PC-3 (cell line): ENCODE measurements around the gene MRPL20. TPM values are rescaled to one million over a fixed set of nuclear protein-coding genes. Genes with fewer than 3 reads are reported as not detected.

ENCODE experiments used
- ATAC-seq: fragments of 200-7000 bp; cut with Tn5 transposase; 2 replicates; pipeline ENCODE4 v1.9.1; 2020; ENCODE audit warnings: mild to moderate bottlenecking, moderate library complexity
- BruUV-seq: library from RNA; stranded (reverse); fragments of 400-500 nt; replicated peaks from 2 replicates; lab custom pipeline; 2021; lab: Mats Ljungman, UMichigan
- CTCF ChIA-PET: fragments of 300-600 bp; sonication (Branson Sonifier 250); formaldehyde crosslinking; loops from one replicate; lab custom pipeline; 2022; ENCODE audit warnings: antibody characterized with exemption; lab: Charles Lee
- POLR2A ChIA-PET: fragments of 300-600 bp; sonication (Branson Sonifier 250); formaldehyde crosslinking; loops from one replicate; lab custom pipeline; 2022; ENCODE audit warnings: antibody characterized with exemption; ENCODE audit not compliant: unreplicated experiment; lab: Charles Lee
- DNase-seq: peaks from one replicate; pipeline ENCODE4 v3.0.0-alpha.2; 2015
- H2AFZ ChIP-seq: fragments of 300-600 bp; sonication (generic); 2 replicates; pipeline ENCODE4 v1.6.0; 2016; ENCODE audit warnings: antibody characterized with exemption, low read length
- H3F3A ChIP-seq: fragments of 300-600 bp; sonication (generic); one replicate; pipeline ENCODE4 v1.6.0; 2017; ENCODE audit warnings: antibody characterized with exemption, low read length, control low read depth, mild to moderate bottlenecking; ENCODE audit not compliant: unreplicated experiment
- H3K27ac ChIP-seq: fragments of 300-600 bp; sonication (generic); 2 replicates; pipeline ENCODE4 v1.5.1; 2016; ENCODE audit warnings: mild to moderate bottlenecking, low read length
- H3K27me3 ChIP-seq: fragments of 300-600 bp; sonication (generic); 2 replicates; pipeline ENCODE4 v1.6.1; 2016; ENCODE audit warnings: low read length, mixed read lengths
- H3K36me3 ChIP-seq: fragments of 300-600 bp; sonication (generic); 2 replicates; pipeline ENCODE4 v1.6.1; 2016; ENCODE audit warnings: low read depth, mixed run types, low read length, mixed read lengths
- H3K4me1 ChIP-seq: fragments of 300-600 bp; sonication (generic); 2 replicates; pipeline ENCODE4 v1.5.1; 2016; ENCODE audit warnings: low read length; ENCODE audit not compliant: insufficient read depth
- H3K4me2 ChIP-seq: fragments of 300-600 bp; sonication (generic); 2 replicates; pipeline ENCODE4 v1.6.0; 2016; ENCODE audit warnings: low read length
- H3K4me3 ChIP-seq: fragments of 300-600 bp; sonication (generic); 2 replicates; pipeline ENCODE4 v1.5.1; 2016; ENCODE audit warnings: mild to moderate bottlenecking, low read length, mixed read lengths
- H3K79me2 ChIP-seq: fragments of 300-600 bp; sonication (generic); 2 replicates; pipeline ENCODE4 v1.6.1; 2017; ENCODE audit warnings: low read length, mixed read lengths
- H3K9ac ChIP-seq: fragments of 300-600 bp; sonication (generic); 2 replicates; pipeline ENCODE4 v1.6.0; 2016; ENCODE audit warnings: mild to moderate bottlenecking, low read length
- H3K9me2 ChIP-seq: fragments of 300-600 bp; sonication (generic); replicated peaks from 2 replicates; pipeline ENCODE4 v1.6.1; 2016; ENCODE audit warnings: mixed run types, low read length, mixed read lengths
- H3K9me3 ChIP-seq: fragments of 300-600 bp; sonication (generic); 2 replicates; pipeline ENCODE4 v1.6.1; 2016; ENCODE audit warnings: low read length, mixed read lengths
- H4K20me1 ChIP-seq: fragments of 300-600 bp; sonication (generic); 2 replicates; pipeline ENCODE4 v1.6.1; 2016; ENCODE audit warnings: low read length, mixed read lengths
- EZH2 ChIP-seq: fragments of 300-600 bp; sonication (generic); IDR thresholded peaks from one replicate; pipeline ENCODE4 v1.6.1; 2017; ENCODE audit warnings: antibody characterized with exemption, mild to moderate bottlenecking, low read length; ENCODE audit not compliant: unreplicated experiment
- EZH2phosphoT487 ChIP-seq: fragments of 300-600 bp; sonication (generic); IDR thresholded peaks from 2 replicates; pipeline ENCODE4 v1.6.1; 2018; ENCODE audit warnings: mild to moderate bottlenecking, antibody characterized with exemption, low read length, borderline replicate concordance
- intact Hi-C: fragments of 100-400 bp; cut with micrococcal nuclease; formaldehyde crosslinking; loops from 2 replicates; pipeline ENCODE4 v1.9.0; 2023
- total RNA-seq: library from RNA; depleted of rRNA; stranded (reverse); fragments of >200 nt; gene quantifications from 2 replicates; pipeline ENCODE4 v1.2.3, GENCODE V29; 2014
- TF ChIP-seq, protein P1 (sequence below): fragments of 300-600 bp; sonication (generic); conservative IDR thresholded peaks from 2 replicates; pipeline ENCODE4 v1.5.1; 2017; ENCODE audit warnings: antibody characterized with exemption, low read depth, mild to moderate bottlenecking, low read length

The MRPL20 gene
- total RNA-seq, 1 experiment from 2014 or later: 506 TPM

DNA sequence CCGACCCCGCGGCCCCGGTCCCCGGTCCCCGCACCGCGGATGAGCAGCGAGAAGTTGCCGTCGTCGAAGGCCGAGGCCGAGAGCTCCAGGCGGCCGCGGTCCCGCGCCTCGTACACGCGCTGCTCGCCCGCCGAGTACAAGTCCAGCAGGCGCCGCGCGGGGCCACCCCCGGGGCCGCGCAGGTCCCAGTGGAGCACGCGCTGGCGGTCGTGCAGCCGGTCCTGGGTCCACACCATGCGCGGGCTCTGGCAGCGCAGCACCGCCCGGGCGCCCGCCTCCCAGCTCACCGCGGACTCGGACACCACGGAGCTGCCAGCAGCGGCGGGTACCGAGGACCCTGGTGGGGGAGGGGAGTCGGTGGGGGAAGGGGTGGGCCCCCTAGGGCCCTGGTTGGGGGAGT lies 51.7 kb downstream of the MRPL20 start:
- Histone ChIP-seq H3K9ac (no peak overlapping the region), H3K36me3 (no peaks in the 10 kb centered on the region), H3K4me2 (peak overlapping the region; percentile 78), H3K27me3 (no peaks in the 10 kb centered on the region), H3K79me2 (peaks cover 15% of the 10 kb centered on the region), H3K27ac (no peak overlapping the region), H3K4me1 (peaks cover 40% of the 10 kb centered on the region), H3K4me3 (peak overlapping the region; percentile 58; the same call in 1 of the 2 replicates), H3K9me2 (no peaks in the 10 kb centered on the region), H2AFZ (0 out of 2 replicates have a peak overlapping the region, but pooled peaks have one; percentile 32), H4K20me1 (no peaks in the 10 kb centered on the region), H3K9me3 (no peaks in the 10 kb centered on the region), H3F3A (peaks cover 3% of the 10 kb centered on the region)
- ChIA-PET POLR2A (no interaction called here), CTCF (no interaction called here)
- no TSS peak for BruUV-seq
- peak; percentile 43 for ATAC-seq
- peak; percentile 76 for DNase-seq
- TF ChIP-seq EZH2phosphoT487: peak; percentile 81; the same call in 1 of the 2 replicates
- TF ChIP-seq, protein P1, sequence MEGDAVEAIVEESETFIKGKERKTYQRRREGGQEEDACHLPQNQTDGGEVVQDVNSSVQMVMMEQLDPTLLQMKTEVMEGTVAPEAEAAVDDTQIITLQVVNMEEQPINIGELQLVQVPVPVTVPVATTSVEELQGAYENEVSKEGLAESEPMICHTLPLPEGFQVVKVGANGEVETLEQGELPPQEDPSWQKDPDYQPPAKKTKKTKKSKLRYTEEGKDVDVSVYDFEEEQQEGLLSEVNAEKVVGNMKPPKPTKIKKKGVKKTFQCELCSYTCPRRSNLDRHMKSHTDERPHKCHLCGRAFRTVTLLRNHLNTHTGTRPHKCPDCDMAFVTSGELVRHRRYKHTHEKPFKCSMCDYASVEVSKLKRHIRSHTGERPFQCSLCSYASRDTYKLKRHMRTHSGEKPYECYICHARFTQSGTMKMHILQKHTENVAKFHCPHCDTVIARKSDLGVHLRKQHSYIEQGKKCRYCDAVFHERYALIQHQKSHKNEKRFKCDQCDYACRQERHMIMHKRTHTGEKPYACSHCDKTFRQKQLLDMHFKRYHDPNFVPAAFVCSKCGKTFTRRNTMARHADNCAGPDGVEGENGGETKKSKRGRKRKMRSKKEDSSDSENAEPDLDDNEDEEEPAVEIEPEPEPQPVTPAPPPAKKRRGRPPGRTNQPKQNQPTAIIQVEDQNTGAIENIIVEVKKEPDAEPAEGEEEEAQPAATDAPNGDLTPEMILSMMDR: no peak
- intact Hi-C loops: no loop called here

DNA sequence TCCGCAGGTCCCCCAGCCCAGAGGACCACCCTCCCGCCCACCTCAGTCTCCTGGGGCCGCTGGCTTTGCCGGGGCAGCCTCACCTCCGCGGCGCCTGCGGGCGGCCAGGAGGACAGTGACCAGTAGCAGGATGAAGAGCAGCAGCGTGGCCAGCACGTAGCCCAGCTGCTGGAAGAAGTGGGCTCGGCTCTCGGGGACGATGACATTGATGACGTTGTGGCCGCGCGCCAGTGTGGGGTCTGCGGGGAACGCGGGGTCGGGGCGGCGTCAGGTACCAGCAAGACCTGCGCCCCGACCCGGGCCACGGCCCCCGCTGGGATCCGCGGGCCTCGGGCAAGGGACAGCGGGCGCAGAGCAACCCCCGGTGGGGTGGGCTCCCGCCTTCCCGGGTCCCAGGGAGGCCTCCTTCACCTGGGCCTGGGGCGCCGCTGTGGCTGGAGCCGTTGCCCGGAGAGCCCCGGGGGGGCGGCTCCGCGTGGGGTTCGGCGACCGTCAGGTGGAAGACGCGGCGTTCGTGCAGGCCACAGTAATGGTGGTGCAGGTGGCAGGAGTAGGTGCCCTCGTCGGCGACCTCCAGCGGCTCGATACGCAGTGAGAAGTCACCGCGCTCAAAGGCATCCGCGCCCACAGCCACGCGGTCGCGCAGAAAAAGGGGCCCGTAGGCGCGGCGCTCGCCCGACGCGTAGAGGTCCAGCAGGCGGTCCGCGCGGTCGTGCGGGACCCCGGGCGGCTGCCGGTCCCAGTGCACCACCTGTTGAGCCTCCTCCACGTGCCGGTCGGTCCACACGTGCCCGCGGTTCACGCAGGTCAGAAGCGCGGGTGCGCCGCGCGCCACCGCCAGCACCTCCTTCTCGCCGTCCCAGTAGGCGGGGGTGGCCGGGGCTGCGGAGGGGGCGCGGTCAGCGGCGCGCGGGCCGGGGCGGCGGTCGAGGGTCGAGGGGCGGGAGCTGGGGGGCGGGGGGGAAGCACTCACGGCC lies 52.5 kb downstream of the MRPL20 start:
- Histone ChIP-seq H3K4me2 (peak overlapping the region; percentile 78), H3K9me2 (no peaks in the 10 kb centered on the region), H2AFZ (no peak overlapping the region), H3K27me3 (no peaks in the 10 kb centered on the region), H3K9ac (0 out of 2 replicates have a peak overlapping the region, but pooled peaks have one; percentile 9), H3K4me3 (peak overlapping the region; percentile 58), H4K20me1 (no peaks in the 10 kb centered on the region), H3K9me3 (no peaks in the 10 kb centered on the region), H3K79me2 (peaks cover 15% of the 10 kb centered on the region), H3F3A (peaks cover 3% of the 10 kb centered on the region), H3K4me1 (peaks cover 32% of the 10 kb centered on the region), H3K36me3 (no peaks in the 10 kb centered on the region), H3K27ac (no peak overlapping the region)
- no TSS peak for BruUV-seq
- TF ChIP-seq EZH2: no peak
- TF ChIP-seq, protein P1: no peak
- no peak for TF ChIP-seq EZH2phosphoT487
- no peak for DNase-seq
- intact Hi-C loops: no loop called here
- POLR2A ChIA-PET: no interaction called here
- peak; percentile 5 for ATAC-seq
- CTCF ChIA-PET: interaction anchor here (0.6 kb wide), 1 partner anchor 45 kb away, joined by 3 read pairs; no protein-coding TSS in a partner anchor
